SHP77 treated with DMSO at 0.1 percent for 48 hours (cell line): ENCODE data around the gene JPH2.
A peak's percentile ranks its signal among the peaks of the same experiment; 100 is the strongest.

Source experiments
- DNase-seq: peaks from one replicate; lab custom pipeline; 2025; lab: John Stamatoyannopoulos, UW

Gene JPH2

GRCh38 chr20:44125332-44126127 is 61.5 kb downstream of the JPH2 start:
- no peak for DNase-seq

- no peak for DNase-seq
Observed at GRCh38 chr20:44123874-44124535, 63.0 kb downstream of the JPH2 start.

GRCh38 chr20:44123251-44123650 is 63.7 kb downstream of the JPH2 start:
- no peak for DNase-seq

GRCh38 chr20:44120676-44121425 is 66.1 kb downstream of the JPH2 start:
- DNase-seq: no peak

GRCh38 chr20:44118185-44119033 is 68.6 kb downstream of the JPH2 start:
- DNase-seq: no peak

- DNase-seq: no peak
Observed at GRCh38 chr20:44117296-44118184, 69.4 kb downstream of the JPH2 start.

GRCh38 chr20:44115762-44116644 is 71.0 kb downstream of the JPH2 start:
- DNase-seq: no peak

GRCh38 chr20:44115181-44115580 is 71.8 kb downstream of the JPH2 start:
- DNase-seq: no peak

- no peak for DNase-seq
Observed at GRCh38 chr20:44113618-44114376, 73.2 kb downstream of the JPH2 start.

- no peak for DNase-seq
Observed at GRCh38 chr20:44112889-44113617, 73.9 kb downstream of the JPH2 start.

- no peak for DNase-seq
Observed at GRCh38 chr20:44112456-44112855, 74.5 kb downstream of the JPH2 start.

GRCh38 chr20:44111712-44112335 is 75.2 kb downstream of the JPH2 start:
- DNase-seq: no peak

- no peak for DNase-seq
Observed at GRCh38 chr20:44110816-44111568, 76.0 kb downstream of the JPH2 start.

GRCh38 chr20:44109951-44110361 is 77.0 kb downstream of the JPH2 start:
- no peak for DNase-seq

GRCh38 chr20:44106615-44107014 is 80.4 kb downstream of the JPH2 start:
- DNase-seq: no peak

GRCh38 chr20:44104798-44105517 is 82.0 kb downstream of the JPH2 start:
- peak; percentile 32 for DNase-seq
